ENCODE results near the gene CUL1. TPM values are rescaled to one million over a fixed set of nuclear protein-coding genes. Genes with fewer than 3 reads are reported as not detected.
A peak's percentile ranks its signal among the peaks of the same experiment; 100 is the strongest.

The CUL1 gene
- total and polyA plus RNA-seq, 2 donors (not counting 3 experiments of a cell fraction or from before 2014, with no cell fraction given): 25.7 to 50.2 TPM

DNA sequence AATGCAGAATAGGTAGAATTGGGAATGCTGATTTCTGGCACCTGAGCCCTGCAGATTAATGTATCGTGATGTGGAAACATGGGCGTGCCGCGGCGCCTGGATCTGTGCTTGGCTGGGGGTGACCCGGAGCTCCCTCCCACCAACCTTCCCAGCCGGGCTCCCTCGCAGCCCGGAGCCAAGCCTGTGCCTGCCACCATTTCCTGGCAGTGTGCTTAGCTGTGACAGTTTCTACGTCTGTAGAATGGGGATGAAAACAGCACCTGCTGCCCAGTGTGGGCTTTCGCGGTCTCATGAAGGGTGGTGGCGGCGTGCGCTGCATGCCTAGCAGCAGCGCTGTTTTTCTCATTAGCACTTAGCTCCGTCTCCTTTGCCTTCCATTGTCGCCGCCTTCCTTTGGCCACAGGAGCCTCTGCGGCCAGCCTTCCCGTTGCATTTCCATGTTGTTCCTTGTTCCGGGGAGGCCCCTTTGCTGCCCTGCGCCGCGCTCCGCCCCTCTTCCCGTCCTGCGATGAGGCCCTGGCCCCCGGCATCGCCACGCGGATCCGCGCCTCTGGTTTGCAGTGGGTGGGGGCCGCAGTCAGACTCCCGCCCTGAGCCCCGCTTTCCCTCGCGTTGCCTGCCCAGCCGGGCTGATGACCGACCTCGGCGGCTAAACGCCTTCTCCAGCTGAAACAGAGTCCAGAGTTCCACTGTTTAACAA, 84.2 kb downstream of the CUL1 start:
- Histone ChIP-seq H3K27me3 (ENCODE audit: control insufficient read depth in 2 of 2, insufficient read depth in 2 of 2, low read length in 2 of 2) (no peaks in the 10 kb centered on the region), H3K9me1 (replicated peaks; ENCODE audit: control insufficient read depth, extremely low read depth, insufficient read depth, low read length) (no peaks in the 10 kb centered on the region), H3K9me3 (replicated peaks; ENCODE audit: control insufficient read depth, insufficient read depth, low read length) (no peaks in the 10 kb centered on the region), H4K20me1 (replicated peaks; ENCODE audit: control insufficient read depth, extremely low read depth, insufficient read depth, low read length) (no peaks in the 10 kb centered on the region), H3K79me2 (ENCODE audit: control insufficient read depth, insufficient read depth, low read length) (no peaks in the 10 kb centered on the region), H3K4me1 (ENCODE audit: control insufficient read depth, extremely low read depth, insufficient read depth, low read length) (no peaks in the 10 kb centered on the region), H3K36me3 (ENCODE audit: control insufficient read depth in 2 of 2, extremely low read depth in 1 of 2, insufficient read depth in 2 of 2, low read length in 2 of 2) (peaks cover 3 to 20% of the 10 kb centered on the region in 2 experiments), H3K9ac (replicated peaks; ENCODE audit: extremely low read depth, insufficient read depth, low read length) (no peak overlapping the region), H2AFZ (ENCODE audit: low read depth, low read length) (no peak overlapping the region), H3K27ac (ENCODE audit: insufficient read depth, low read depth, low read length) (no peak overlapping the region), H3K4me3 (replicated peaks in 1 of 3; ENCODE audit: insufficient read depth in 1 of 3, low read depth in 1 of 3, low read length in 3 of 3) (peak overlapping the region in 1 of 3 experiments; percentile 12), H3K4me2 (ENCODE audit: insufficient read depth, low read length) (no peak overlapping the region)
- no peak for FAIRE-seq
- BruUV-seq (replicated peaks): no TSS peak
- DNase-seq (ENCODE audit: low read depth, low spot score): no peak
- intact Hi-C loops (cut with micrococcal nuclease) (no loop called here), dilution Hi-C loops (cut with MboI; ENCODE audit: extremely low pct_ligation_motif_present, low sequenced_read_pairs) (no loop called here)
- CTCF ChIA-PET: interaction anchor here (0.7 to 1.6 kb wide), 2 partner anchors 9 to 11 kb away, joined by 3 to 5 read pairs; no protein-coding TSS in a partner anchor
- TF ChIP-seq MYC (IDR thresholded peaks at IDR 0.05; ENCODE audit: low read depth, low read length) (no peak), POLR2AphosphoS5 (IDR thresholded peaks at IDR 0.05; ENCODE audit: insufficient read depth, low read depth, low read length) (no peak), CTCF (IDR thresholded peaks at IDR 0.05; ENCODE audit: extremely low read depth in 1 of 2, insufficient read depth in 1 of 2, low read depth in 1 of 2, low read length in 2 of 2) (no peak), POLR2A (IDR thresholded peaks at IDR 0.05; ENCODE audit: low read depth, low read length) (no peak), JUN (IDR thresholded peaks at IDR 0.05; ENCODE audit: borderline replicate concordance, insufficient read depth, insufficient read length, low read depth) (no peak)
- POLR2A ChIA-PET: no interaction called here
